ENCODE measurements around the gene TRAF1. TPM values are rescaled to one million over a fixed set of nuclear protein-coding genes. Genes with fewer than 3 reads are reported as not detected.

The TRAF1 gene
- total and polyA plus RNA-seq, 2 of the 13 experiments (the other 11 are each of a cell fraction or from before 2014, with no cell fraction given), result 0.44 to 1.0 TPM

DNA sequence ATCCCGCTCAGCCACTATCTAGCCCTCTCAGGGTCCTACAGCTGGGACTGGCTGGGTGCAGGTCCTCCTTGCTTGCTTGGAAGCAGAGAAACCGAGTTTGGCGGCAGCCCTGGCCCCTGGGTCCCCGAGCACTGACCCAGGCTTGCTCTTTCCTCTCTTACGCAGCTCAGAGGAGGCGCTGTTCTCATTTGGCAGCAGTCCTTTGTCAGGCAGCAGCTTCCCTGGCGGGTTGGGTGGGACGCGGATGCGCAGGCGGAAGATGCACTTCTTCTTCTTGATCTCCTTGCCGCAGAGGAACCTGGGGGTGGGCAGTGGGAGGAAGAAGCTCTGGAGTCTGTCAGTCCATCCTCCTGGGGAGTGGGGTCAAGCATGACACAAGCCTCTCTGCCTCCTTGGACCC, 64.1 kb downstream of the TRAF1 start (continued):
- TF ChIP-seq CBFB (CRISPR knock-in tag; IDR thresholded peaks at IDR 0.05), result no peak

DNA sequence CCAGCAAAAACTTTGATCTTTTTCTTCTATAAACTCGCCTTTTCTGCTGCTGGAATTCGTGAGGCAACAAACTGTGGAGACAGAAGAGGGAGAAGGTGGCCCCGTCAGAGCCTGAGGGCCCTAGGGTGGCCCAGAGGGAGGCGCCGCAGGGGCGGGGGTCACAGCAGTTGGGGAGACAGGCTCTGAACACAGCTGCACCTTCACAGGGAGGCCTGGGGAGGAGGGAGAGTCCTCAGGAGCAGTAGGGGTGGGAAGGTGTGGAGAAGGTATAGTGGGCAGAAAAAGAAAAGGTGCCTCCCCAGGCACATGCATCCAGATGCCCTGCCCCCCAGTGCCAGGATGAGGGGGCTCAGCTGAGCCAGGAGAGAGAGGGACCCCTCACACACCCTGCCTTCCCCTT, 64.7 kb downstream of the TRAF1 start:
- TF ChIP-seq DBP (CRISPR knock-in tag; IDR thresholded peaks at IDR 0.05; ENCODE audit: not compliant biosample characterization) (no peak), CTCF (CRISPR knock-in tag; IDR thresholded peaks at IDR 0.05) (no peak), ZFP41 (CRISPR knock-in tag; IDR thresholded peaks at IDR 0.05; ENCODE audit: borderline replicate concordance) (no peak), IRF1 (CRISPR knock-in tag; IDR thresholded peaks at IDR 0.05; ENCODE audit: low read depth) (no peak), PITX1 (CRISPR knock-in tag; IDR thresholded peaks at IDR 0.05) (no peak), KDM1A (CRISPR knock-in tag; IDR thresholded peaks at IDR 0.05) (no peak)
- Histone ChIP-seq H3K79me2 (ENCODE audit: insufficient read depth, low read length) (no peaks in the 10 kb centered on the region), H3K27ac (ENCODE audit: extremely low read length, insufficient read depth, low read length) (no peak overlapping the region), H3K4me2 (ENCODE audit: low read depth, low read length) (no peak overlapping the region), H2AFZ (ENCODE audit: low read length) (no peak overlapping the region), H3K4me1 (ENCODE audit: insufficient read depth, low read length) (no peaks in the 10 kb centered on the region), H3K4me3 (replicated peaks in 1 of 3; ENCODE audit: insufficient read depth in 1 of 3, low read depth in 2 of 3, low read length in 3 of 3) (no peak overlapping the region), H3K36me3 (replicated peaks in 1 of 2; ENCODE audit: control insufficient read depth in 1 of 2, insufficient read depth in 2 of 2, low read length in 2 of 2) (peaks cover 40 to 86% of the 10 kb centered on the region in 2 experiments), H3K9ac (ENCODE audit: insufficient read depth, low read depth, low read length) (no peak overlapping the region), H3K27me3 (ENCODE audit: control insufficient read depth in 1 of 2, insufficient read depth in 2 of 2, low read length in 2 of 2) (no peaks in the 10 kb centered on the region), H4K20me1 (ENCODE audit: insufficient read depth, low read length) (no peaks in the 10 kb centered on the region), H3K9me3 (ENCODE audit: low read length) (no peaks in the 10 kb centered on the region)
- CTCF ChIA-PET (ENCODE audit: low intra/inter-chr PET ratio, low total read pairs), result no interaction called here
- POLR2A ChIA-PET, result no interaction called here
- ATAC-seq (no peak), DNase-seq (ENCODE audit: low spot score) (no peak), FAIRE-seq (no peak)
- in situ Hi-C loops (cut with HindIII; ENCODE audit: extremely low pct_ligation_motif_present, low pct_unique_long_range_greater_than_20kb) (no loop called here), intact Hi-C loops (cut with micrococcal nuclease; ENCODE audit: unreplicated experiment) (no loop called here)
- 98% methylated on average over 6 of the region's 6 CpGs for WGBS (ENCODE audit: low lambda C conversion rate)
- BruUV-seq (replicated peaks), result no TSS peak

Measured in HepG2 (cell line).